NCI-H2171 treated with DMSO at 0.1 percent for 48 hours (cell line): ENCODE results near the gene TEX26.

Experiments
- DNase-seq: peaks from one replicate; lab custom pipeline; 2025; lab: John Stamatoyannopoulos, UW

Gene TEX26

GRCh38 chr13:30932481-30933353 is at the start of gene TEX26:
Gene TEX26, plus strand, starts transcription at chr13:30932656. Its CDS starts 60 bp downstream, at chr13:30932716.
- DNase-seq, result no peak

GRCh38 chr13:30882996-30883766 is 49.3 kb upstream of the TEX26 start:
- DNase-seq, result no peak

GRCh38 chr13:30884543-30884942 is 47.9 kb upstream of the TEX26 start:
- DNase-seq, result peak; percentile 70

- no peak for DNase-seq
Measured at GRCh38 chr13:30889196-30889690, 43.2 kb upstream of the TEX26 start.

GRCh38 chr13:30892966-30893365 is 39.5 kb upstream of the TEX26 start:
- no peak for DNase-seq

GRCh38 chr13:30895773-30896172 is 36.7 kb upstream of the TEX26 start:
- no peak for DNase-seq

GRCh38 chr13:30898070-30898469 is 34.4 kb upstream of the TEX26 start:
- no peak for DNase-seq

- no peak for DNase-seq
Measured at GRCh38 chr13:30898678-30899241, 33.7 kb upstream of the TEX26 start.

- no peak for DNase-seq
Measured at GRCh38 chr13:30900436-30900835, 32.0 kb upstream of the TEX26 start.

- DNase-seq, result no peak
Measured at GRCh38 chr13:30900952-30901749, 31.3 kb upstream of the TEX26 start.

- no peak for DNase-seq
Measured at GRCh38 chr13:30904043-30904442, 28.4 kb upstream of the TEX26 start.

- DNase-seq, result no peak
Measured at GRCh38 chr13:30905932-30906383, 26.5 kb upstream of the TEX26 start, which contains the start of gene MEDAG. Gene MEDAG, plus strand, starts transcription at chr13:30906271. Its CDS starts 245 bp downstream, at chr13:30906516.

GRCh38 chr13:30906411-30907051 is 25.9 kb upstream of the TEX26 start:
- no peak for DNase-seq

GRCh38 chr13:30907121-30907861 is 25.2 kb upstream of the TEX26 start:
- DNase-seq, result no peak

GRCh38 chr13:30908416-30908980 is 24.0 kb upstream of the TEX26 start:
- DNase-seq, result no peak

GRCh38 chr13:30910676-30911075 is 21.8 kb upstream of the TEX26 start:
- no peak for DNase-seq

- no peak for DNase-seq
Measured at GRCh38 chr13:30915691-30916541, 16.5 kb upstream of the TEX26 start.

GRCh38 chr13:30916991-30917390 is 15.5 kb upstream of the TEX26 start:
- DNase-seq, result no peak
